IPS DF 19.7 (cell line): ENCODE measurements around the gene GPR150.

Experiments used
- DNase-seq: peaks from one replicate; pipeline ENCODE4 v3.0.0-alpha.2; 2013; ENCODE audit warnings: low read depth, low spot score

The GPR150 gene

GRCh38 chr5:95649842-95650620 is 30.1 kb downstream of the GPR150 start:
- DNase-seq: no peak

- DNase-seq: no peak
These were observed 33.0 kb downstream of the GPR150 start for GRCh38 chr5:95652849-95653248.

GRCh38 chr5:95654196-95654595 is 34.3 kb downstream of the GPR150 start:
- no peak for DNase-seq

- DNase-seq: no peak
These were observed 35.7 kb downstream of the GPR150 start for GRCh38 chr5:95655575-95655974.

- DNase-seq: no peak
These were observed 40.2 kb downstream of the GPR150 start for GRCh38 chr5:95660060-95660459.

GRCh38 chr5:95662946-95663345 is 43.1 kb downstream of the GPR150 start:
- DNase-seq: no peak

DNA sequence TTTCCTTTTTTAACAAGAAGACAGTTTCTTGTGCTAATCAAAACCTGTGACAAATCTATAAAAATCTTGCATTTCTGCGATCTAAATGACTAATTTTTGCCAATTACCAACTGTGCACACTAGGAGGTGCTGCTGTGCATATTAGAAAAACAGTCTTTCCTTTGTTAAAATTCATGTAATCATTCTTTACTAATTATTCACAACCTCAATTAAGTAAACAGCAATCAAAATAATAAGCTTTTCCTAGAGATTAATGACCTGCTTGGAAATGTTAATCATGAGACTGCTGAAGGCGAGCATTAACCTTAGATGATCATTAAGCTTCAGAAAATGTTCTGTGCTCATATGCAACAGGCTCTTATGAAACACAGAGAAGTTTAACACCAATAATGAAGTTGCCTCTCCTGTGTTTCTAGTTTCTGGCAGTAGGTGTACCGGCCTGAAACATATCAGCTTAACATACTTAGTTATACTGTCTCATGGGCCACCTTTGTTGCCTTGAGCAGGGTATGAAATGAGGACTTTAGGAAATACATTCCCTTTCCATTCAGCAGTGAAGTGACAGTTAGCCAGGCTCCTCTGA is 44.4 kb downstream of the GPR150 start:
- DNase-seq: no peak

GRCh38 chr5:95667061-95667618 is 47.3 kb downstream of the GPR150 start:
- DNase-seq: no peak

- DNase-seq: no peak
These were observed 47.8 kb downstream of the GPR150 start for GRCh38 chr5:95667678-95668077.

DNA sequence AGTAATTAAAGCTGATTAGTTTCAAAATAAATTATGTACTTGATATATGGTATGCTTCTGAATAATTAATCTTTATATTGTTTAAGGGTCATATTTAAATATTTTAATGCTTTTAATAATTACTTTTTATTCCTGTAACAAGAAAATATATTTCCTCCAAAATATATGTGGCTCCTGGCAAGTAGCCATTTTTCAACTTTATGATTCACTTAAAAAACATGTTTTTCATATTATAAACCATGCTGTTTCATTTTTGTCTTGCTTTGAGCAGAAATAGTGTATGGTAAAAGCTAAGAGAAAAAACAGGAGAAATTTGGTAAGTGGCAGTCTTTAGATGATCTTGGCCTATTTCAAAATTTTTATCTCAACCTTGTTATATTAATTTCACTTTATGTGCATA is 48.3 kb downstream of the GPR150 start:
- DNase-seq: no peak

- no peak for DNase-seq
These were observed 48.8 kb downstream of the GPR150 start for GRCh38 chr5:95668728-95669127.

- DNase-seq: no peak
These were observed 49.7 kb downstream of the GPR150 start for GRCh38 chr5:95669540-95669939.

- DNase-seq: no peak
These were observed 50.1 kb downstream of the GPR150 start for GRCh38 chr5:95669985-95670384.

DNA sequence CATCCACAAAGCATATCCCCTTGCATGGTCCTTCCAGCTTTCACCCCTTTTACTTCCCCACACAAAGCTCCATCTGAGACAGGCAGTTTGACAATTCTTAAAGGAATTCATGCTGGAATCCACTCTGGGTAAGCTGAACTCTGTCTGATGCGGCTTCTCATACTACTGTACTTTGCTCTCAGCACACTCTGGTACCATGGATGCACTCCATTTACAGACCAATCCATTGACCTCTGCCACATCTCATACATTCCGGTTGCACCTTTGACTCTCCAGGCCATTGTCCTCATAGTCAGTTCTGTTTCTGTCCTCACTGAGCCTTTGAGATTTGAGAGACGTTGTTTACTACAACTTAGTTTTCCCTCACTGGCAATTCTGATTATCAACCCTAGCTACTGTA is 50.7 kb downstream of the GPR150 start:
- DNase-seq: no peak
